Thoracic aorta (tissue), 2 donors: ENCODE measurements around the gene USP20. TPM values are rescaled to one million over a fixed set of nuclear protein-coding genes. Genes with fewer than 3 reads are reported as not detected.

Experiments used
- ATAC-seq: fragments of 150-250 bp; one replicate; pipeline ENCODE4 v1.8.0; 2017; ENCODE audit warnings: low read depth; ENCODE audit not compliant: insufficient number of reproducible peaks, low FRiP score
- DNase-seq: peaks from one replicate; pipeline ENCODE4 v3.0.0-alpha.2; 2020; ENCODE audit warnings: low spot score
- H3K27ac ChIP-seq, 2 donors: fragments of 200-600 bp; sonication (generic); 1 replicate in 1 of 2; 2 replicates in 1 of 2; pipeline ENCODE4 v1.5.1; 2016; ENCODE audit warnings: mild to moderate bottlenecking in 2 of 2, moderate library complexity in 2 of 2
- H3K27me3 ChIP-seq: fragments of 200-600 bp; sonication (generic); replicated peaks from 2 replicates; pipeline ENCODE4 v1.6.0; 2016; ENCODE audit warnings: mild to moderate bottlenecking; ENCODE audit not compliant: insufficient read depth
- H3K36me3 ChIP-seq: fragments of 200-600 bp; sonication (generic); one replicate; pipeline ENCODE4 v1.5.1; 2016
- H3K4me1 ChIP-seq, 2 donors: fragments of 200-600 bp; sonication (generic); 1 replicate in 1 of 2; 2 replicates in 1 of 2; pipeline versions ENCODE4 v1.5.1 to v1.6.0; 2016; ENCODE audit warnings: low read depth in 2 of 2, mild to moderate bottlenecking in 1 of 2; ENCODE audit not compliant: control insufficient read depth in 1 of 2
- H3K4me3 ChIP-seq: fragments of 200-600 bp; sonication (generic); 2 replicates; pipeline ENCODE4 v1.5.1; 2016; ENCODE audit warnings: mild to moderate bottlenecking
- H3K9me3 ChIP-seq: fragments of 200-600 bp; sonication (generic); 2 replicates; pipeline ENCODE4 v1.5.1; 2016
- CTCF ChIP-seq: fragments of 200-600 bp; sonication (generic); IDR thresholded peaks from one replicate; pipeline ENCODE4 v1.5.1; 2019; ENCODE audit warnings: antibody characterized with exemption
- total RNA-seq, 2 donors: library from RNA; depleted of rRNA; stranded (reverse); fragments of >200 nt; gene quantifications; one replicate each; pipeline versions ENCODE4 v1.1.0 to v1.2.3, GENCODE V29; 2016

Gene USP20
- total RNA-seq, 2 donors from 2014 or later = 47.8 to 51.2 TPM

DNA sequence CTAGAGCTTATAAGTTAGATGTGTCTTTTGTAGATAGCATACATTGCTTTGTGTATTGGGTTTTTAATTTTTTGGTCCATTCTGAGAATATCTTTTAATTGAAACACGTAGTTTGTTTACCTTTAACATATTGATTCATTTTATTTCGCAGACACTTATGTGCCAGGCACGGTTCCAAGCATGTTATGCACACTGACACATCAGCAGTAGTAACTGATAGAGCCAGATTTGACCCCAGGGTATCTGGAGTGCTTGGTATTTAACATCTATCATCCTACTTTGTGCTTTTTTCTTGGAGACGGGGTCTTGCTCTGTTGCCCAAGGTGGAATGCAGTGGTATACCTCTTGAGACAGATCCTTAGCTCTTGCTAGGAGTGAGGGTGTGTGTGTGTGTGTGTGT, 71.9 kb downstream of the USP20 start:
- no peak for ATAC-seq

GRCh38 chr9:129908906-129909305, 73.6 kb downstream of the USP20 start:
- no peak for ATAC-seq
- no peak for TF ChIP-seq CTCF

More for the DNA sequence above, 71.9 kb downstream of the USP20 start:
- DNase-seq = no peak
- H3K9me3 ChIP-seq = no peaks in the 10 kb centered on the region
- no peaks in the 10 kb centered on the region for H3K27me3 ChIP-seq
- no peak overlapping the region for H3K4me3 ChIP-seq
- H3K4me1 ChIP-seq = no peaks in the 10 kb centered on the region
- no peak for TF ChIP-seq CTCF
- peaks cover 27% of the 10 kb centered on the region for H3K36me3 ChIP-seq
- H3K27ac ChIP-seq = no peak overlapping the region

DNA sequence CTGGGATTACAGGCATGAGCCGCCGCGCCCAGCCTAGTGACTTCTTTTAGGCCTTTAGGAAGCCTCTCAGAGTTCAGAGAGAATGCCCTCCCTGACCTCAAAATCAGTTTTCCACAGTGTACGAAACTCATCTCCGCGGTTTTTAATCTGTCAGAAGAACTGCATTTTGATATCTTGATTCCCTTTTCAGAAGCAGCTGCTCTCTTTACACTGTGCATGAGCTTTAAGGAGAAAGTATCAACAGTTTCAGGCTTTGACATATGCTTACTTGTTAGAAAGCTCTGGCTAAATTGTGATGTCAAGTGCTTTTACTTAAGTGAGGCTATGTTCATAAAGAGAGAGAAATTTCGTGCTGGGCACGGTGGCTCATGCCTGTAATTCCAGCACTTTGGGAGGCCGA, 74.6 kb downstream of the USP20 start:
- H3K4me1 ChIP-seq = no peaks in the 10 kb centered on the region
- DNase-seq (no peak), ATAC-seq (no peak)
- H3K4me3 ChIP-seq = no peak overlapping the region
- H3K9me3 ChIP-seq = no peaks in the 10 kb centered on the region
- H3K36me3 ChIP-seq = peaks cover 14% of the 10 kb centered on the region
- H3K27me3 ChIP-seq = no peaks in the 10 kb centered on the region
- H3K27ac ChIP-seq = no peak overlapping the region
- no peak for TF ChIP-seq CTCF

More at GRCh38 chr9:129908906-129909305, 73.6 kb downstream of the USP20 start:
- DNase-seq = no peak
- Histone ChIP-seq H3K36me3 (peaks cover 21% of the 10 kb centered on the region), H3K27ac (no peak overlapping the region), H3K9me3 (no peaks in the 10 kb centered on the region), H3K27me3 (no peaks in the 10 kb centered on the region), H3K4me1 (no peaks in the 10 kb centered on the region), H3K4me3 (no peak overlapping the region)

GRCh38 chr9:129910628-129911567, 75.6 kb downstream of the USP20 start:
- Histone ChIP-seq H3K9me3 (no peaks in the 10 kb centered on the region), H3K36me3 (peaks cover 10% of the 10 kb centered on the region), H3K4me3 (no peak overlapping the region), H3K27ac (no peak overlapping the region), H3K27me3 (no peaks in the 10 kb centered on the region), H3K4me1 (no peaks in the 10 kb centered on the region)
- no peak for TF ChIP-seq CTCF
- peak; percentile 27 for DNase-seq
- peak; percentile 56 for ATAC-seq

DNA sequence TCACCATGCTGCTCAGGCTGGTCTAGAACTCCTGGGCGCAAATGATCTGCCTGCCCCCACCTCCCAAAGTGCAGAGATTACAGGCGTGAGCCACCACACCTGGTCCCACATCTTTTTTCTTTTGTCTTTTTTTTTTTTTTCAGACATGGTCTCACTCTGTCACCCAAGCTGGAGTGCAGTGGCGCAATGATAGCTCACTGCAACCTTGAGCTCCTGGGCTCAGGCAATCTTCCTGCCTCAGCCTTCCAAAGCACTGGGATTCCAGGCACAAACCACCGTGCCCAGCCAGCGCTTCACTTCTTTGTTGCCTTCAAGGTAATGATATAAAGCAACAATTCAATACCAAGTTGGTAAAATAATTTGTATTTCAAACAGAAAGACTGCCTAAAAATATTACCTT, 78.8 kb downstream of the USP20 start:
- TF ChIP-seq CTCF = no peak
- no peak overlapping the region for H3K27ac ChIP-seq
- no peak overlapping the region for H3K4me3 ChIP-seq
- H3K9me3 ChIP-seq = no peaks in the 10 kb centered on the region
- H3K4me1 ChIP-seq = no peaks in the 10 kb centered on the region
- no peaks in the 10 kb centered on the region for H3K27me3 ChIP-seq
- DNase-seq = no peak
- no peaks in the 10 kb centered on the region for H3K36me3 ChIP-seq
- ATAC-seq = no peak
